Measurements from ENCODE around the gene PMEL.
"Not testable (repeated sequence)": the region's sequence is repeated elsewhere in the genome, so short reads cannot be mapped to it uniquely, and the experiment has no call there.

The PMEL gene

DNA sequence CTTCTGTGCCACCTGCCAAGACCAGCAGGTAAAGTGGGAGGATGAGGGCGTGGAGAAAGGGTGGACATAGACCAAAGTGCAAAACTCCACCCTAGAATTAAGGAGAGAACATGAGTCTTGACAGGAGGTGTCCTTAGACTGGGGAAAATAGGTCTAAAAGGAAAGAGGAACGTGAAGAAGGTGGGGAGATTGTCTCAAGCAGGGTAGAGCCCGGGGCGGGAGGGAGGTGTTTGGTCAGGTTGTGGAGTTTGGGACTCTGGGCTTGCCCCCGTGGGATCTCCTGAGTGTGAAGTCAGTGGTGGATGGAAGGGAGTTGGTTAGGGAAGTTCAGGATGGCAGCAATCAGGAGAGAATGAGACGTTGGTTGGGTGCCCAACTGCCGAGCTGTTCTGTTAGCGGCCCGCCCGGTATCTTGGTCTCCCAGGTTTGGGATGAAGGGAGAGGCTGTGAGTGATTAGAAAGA, 34.5 kb downstream of the PMEL start:
- H3K4me1 ChIP-seq: peaks cover 26% of the 10 kb centered on the region
- H3K9me3 ChIP-seq: no peaks in the 10 kb centered on the region
- no peaks in the 10 kb centered on the region; the same call in 1 of the 2 replicates for H3K36me3 ChIP-seq (replicated peaks)
- peak overlapping the region; percentile 42 for H3K4me3 ChIP-seq
- in situ Hi-C loops (cut with MboI; ENCODE audit: low sequenced_read_pairs): no loop called here
- DNase-seq (ENCODE audit: low spot score in 2 of 2): no peak
- no peaks in the 10 kb centered on the region for H3K27me3 ChIP-seq (ENCODE audit: low read depth)

DNA sequence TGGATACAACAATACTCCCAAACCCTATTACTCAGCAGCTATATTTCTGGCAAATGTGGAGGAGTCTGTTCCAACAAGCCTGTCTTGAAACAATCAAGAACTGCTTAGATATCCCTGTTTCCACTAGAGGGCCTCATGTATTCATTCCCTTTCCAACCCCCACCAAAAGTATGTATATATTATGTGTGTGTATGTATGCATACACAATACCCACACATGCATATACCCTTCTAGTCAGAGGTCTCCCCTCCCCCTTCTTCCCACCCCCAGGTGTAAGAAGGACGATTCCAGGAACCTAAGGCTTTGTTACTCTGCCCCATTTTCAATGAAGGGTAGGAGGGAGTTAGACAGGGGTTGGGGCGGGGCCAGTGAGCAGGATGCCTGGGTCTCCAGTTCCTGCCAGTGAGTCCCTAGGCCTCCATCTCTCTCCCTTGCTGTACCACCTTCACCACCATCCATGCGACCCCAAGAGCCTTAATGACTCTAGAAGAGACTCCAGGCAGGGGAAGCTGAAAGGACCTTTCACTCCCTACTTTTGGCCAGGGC, 35.0 kb downstream of the PMEL start, which contains the start of gene DGKA:
Gene DGKA, plus strand, starts transcription at position 392 of the 546 bp plus-strand sequence. CDS start 5,342 bp downstream, outside the sequence.
- DNase-seq (ENCODE audit: low spot score in 2 of 2): peak; percentile 74 to 75
- Histone ChIP-seq H3K4me3 (peak within 1 kb of the TSS; percentile 42), H3K4me1 (peaks cover 26% of the 10 kb centered on the region), H3K27me3 (ENCODE audit: low read depth) (no peaks in the 10 kb centered on the region), H3K9me3 (no peaks in the 10 kb centered on the region), H3K36me3 (replicated peaks) (no peaks in the 10 kb centered on the region; the same call in 1 of the 2 replicates)
- in situ Hi-C loops (cut with MboI; ENCODE audit: low sequenced_read_pairs): no loop called here

DNA sequence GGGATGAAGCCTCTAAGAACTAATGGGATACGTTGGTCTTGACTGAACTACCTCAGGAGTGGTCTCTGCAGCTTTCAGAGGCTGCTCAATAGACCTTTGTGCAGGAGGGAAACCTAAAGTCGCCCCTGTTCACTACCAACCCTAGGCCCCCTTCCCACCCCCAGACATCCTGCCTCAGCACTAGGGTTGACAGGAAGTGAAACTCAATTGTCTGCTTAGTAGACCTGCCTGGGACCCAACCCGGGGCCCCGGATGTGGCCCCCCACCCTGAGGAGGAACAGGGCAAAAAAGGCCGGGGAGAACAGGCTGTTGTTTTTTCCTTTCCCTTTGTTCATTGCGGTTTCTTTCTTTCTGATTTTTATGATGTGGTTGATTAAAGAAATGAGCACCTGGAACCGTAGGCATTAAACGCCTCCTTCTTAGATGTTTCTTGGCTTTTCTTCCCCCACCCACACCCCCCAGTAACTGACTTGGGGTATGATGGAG, 36.5 kb downstream of the PMEL start:
- DNase-seq (ENCODE audit: low spot score in 2 of 2): no peak
- no peak overlapping the region for H3K4me3 ChIP-seq
- H3K36me3 ChIP-seq (replicated peaks): peaks cover 3% of the 10 kb centered on the region; the same call in 1 of the 2 replicates
- peaks cover 26% of the 10 kb centered on the region for H3K4me1 ChIP-seq
- H3K9me3 ChIP-seq: no peaks in the 10 kb centered on the region
- no peaks in the 10 kb centered on the region for H3K27me3 ChIP-seq (ENCODE audit: low read depth)
- in situ Hi-C loops (cut with MboI; ENCODE audit: low sequenced_read_pairs): loop anchor here (5.0 kb wide), 2 partner anchors 112 to 192 kb away; partner anchors contain the start of genes ORMDL2 and SARNP

DNA sequence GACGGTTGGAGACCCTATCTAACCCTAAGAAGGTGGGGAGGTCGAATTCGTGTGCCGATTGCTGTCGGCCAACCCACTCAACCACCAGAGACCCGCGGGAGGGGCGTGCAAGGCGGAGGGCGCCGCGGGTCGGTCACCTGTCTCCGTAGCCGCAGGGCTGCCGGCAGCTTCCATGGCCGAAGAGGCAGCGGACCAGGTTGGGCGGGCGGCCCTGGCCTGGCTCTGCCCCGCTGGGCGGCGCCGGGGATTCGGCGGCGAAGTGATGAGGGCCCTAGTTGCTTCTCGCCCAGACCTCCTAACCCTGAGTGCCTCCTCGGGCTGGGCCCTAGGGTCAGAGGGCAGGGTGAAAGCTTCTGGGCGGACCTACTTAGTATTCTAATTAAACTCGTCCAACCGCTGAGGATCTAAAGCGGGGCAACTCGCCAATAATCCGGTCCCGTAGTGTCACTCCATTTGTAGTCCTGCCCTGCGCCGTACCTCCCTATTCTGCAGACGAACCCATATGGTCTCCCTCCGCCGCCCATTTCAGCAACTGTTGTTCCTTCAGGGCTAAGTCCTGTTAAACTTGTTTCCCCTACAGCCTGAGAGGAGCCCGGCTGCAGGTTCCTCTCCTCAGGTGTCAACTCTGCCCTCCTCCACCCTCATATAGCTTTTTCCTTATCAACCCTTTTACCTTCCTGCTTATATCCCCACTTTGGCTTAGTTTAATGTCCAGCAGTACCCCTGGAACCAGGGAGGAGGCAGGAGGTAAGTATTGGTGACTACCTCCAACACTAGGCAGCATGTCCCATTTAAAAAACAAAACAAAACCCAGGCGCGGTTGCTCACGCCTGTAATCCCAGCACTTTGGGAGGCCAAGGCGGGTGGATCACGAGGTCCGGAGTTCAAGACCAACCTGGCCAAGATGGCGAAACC, 38.0 kb downstream of the PMEL start, which contains the start of gene PYM1:
Gene PYM1, minus strand, starts transcription at position 307 of the 915 bp plus-strand sequence. Its CDS starts 133 bp downstream, at position 174.
- Histone ChIP-seq H3K4me3 (peak within 1 kb of the TSS; percentile 75), H3K27me3 (ENCODE audit: low read depth) (no peaks in the 10 kb centered on the region), H3K36me3 (replicated peaks) (peaks cover 3% of the 10 kb centered on the region; the same call in 1 of the 2 replicates), H3K4me1 (peaks cover 26% of the 10 kb centered on the region), H3K9me3 (no peaks in the 10 kb centered on the region)
- peak; percentile 81 to 89 for DNase-seq (ENCODE audit: low spot score in 2 of 2)
- in situ Hi-C loops (cut with MboI; ENCODE audit: low sequenced_read_pairs): loop anchor here (5.0 kb wide), 2 partner anchors 111 to 191 kb away; partner anchors contain the start of genes ORMDL2 and SARNP

DNA sequence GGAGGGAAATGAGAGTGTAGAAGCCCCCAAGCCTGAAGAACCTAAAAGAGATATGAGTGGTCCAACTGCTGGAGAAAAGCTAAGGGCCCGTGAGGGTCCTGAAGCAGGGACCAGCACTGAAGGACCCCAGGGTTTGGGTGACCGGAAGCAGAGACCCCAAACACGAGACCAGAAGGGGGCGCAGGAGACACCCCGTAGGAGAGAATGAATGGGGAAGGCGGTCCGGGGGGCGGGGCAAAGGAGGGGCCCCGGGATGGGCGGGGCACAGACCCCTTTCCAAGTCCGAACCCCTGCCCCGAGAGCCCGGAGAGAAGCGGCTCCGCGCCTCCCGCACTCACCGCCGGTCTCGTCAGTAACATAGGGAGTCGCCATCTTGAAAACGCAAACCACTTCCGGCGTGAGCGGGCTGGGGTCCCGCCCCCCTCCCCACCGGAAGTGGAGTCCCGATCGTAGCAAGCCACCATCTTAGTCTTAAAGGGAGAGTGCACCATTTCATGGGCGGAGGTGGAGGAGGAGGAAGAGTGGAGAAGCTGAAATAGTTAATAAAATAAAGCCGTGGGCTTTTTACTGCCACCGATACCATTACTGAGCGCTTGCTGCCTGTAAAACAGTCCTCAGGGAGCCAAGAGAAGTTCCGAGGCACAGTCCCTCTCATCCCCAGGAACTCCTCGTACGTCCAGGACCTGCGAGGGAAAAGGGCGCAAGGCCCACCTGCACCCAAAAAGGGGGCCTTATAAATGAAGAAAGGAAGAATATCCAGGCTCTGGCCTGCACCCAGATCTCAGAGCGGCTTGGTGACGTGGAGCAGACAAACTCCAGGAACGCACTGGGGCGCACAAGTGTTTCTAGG, 38.9 kb downstream of the PMEL start:
- Histone ChIP-seq H3K36me3 (replicated peaks) (peaks cover 3% of the 10 kb centered on the region), H3K27me3 (ENCODE audit: low read depth) (no peaks in the 10 kb centered on the region), H3K4me3 (peak overlapping the region; percentile 75), H3K4me1 (peaks cover 26% of the 10 kb centered on the region), H3K9me3 (no peaks in the 10 kb centered on the region)
- peak; percentile 94 to 95 for DNase-seq (ENCODE audit: low spot score in 2 of 2)
- in situ Hi-C loops (cut with MboI; ENCODE audit: low sequenced_read_pairs): loop anchor here (5.0 kb wide), 2 partner anchors 110 to 190 kb away; partner anchors contain the start of genes ORMDL2 and SARNP

DNA sequence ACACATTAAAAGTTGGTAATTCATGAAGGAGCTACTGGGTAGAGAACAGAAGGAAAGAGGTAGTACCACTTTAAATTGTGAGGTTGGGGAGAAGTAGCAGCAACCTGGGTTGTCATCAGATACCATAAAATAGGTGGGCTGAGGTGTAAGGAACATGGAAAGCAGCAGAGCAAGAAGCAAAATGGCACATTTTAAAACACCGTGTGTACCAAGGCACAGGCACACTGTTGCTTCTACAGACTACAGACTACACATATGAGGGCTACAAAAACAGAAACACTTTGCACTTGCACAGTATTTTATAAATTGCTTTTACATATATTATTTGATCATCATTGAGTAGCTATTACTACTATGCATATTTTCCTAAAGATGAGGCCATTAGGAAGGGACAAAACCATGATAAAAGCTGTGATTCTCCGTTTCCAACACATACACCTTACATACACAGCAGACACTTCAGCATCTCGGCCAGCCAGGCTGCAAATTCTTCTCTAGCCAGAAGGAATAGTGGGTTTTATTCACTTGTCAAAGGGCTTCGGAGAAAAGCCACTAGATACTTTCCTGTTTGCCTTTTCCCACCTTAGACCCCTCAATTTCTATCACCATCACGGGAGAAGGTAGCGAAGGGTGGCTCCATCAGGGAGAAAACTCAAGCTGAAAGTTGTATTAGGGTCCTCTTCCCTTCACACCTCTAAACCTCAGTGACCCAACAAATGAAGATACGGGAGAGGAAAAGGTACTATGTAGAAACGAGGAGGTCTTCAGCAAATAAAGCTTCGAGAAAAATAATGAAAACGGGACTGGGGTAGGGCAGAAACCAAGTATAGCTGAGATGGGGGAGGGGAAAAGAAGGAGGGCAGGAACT, 39.7 kb downstream of the PMEL start:
- Histone ChIP-seq H3K9me3 (no peaks in the 10 kb centered on the region), H3K36me3 (replicated peaks) (peaks cover 3% of the 10 kb centered on the region), H3K27me3 (ENCODE audit: low read depth) (no peaks in the 10 kb centered on the region), H3K4me3 (peak overlapping the region; percentile 75), H3K4me1 (peaks cover 20% of the 10 kb centered on the region)
- no peak for DNase-seq (ENCODE audit: low spot score in 2 of 2)
- in situ Hi-C loops (cut with MboI; ENCODE audit: low sequenced_read_pairs): loop anchor here (5.0 kb wide), 2 partner anchors 109 to 189 kb away; partner anchors contain the start of genes ORMDL2 and SARNP

DNA sequence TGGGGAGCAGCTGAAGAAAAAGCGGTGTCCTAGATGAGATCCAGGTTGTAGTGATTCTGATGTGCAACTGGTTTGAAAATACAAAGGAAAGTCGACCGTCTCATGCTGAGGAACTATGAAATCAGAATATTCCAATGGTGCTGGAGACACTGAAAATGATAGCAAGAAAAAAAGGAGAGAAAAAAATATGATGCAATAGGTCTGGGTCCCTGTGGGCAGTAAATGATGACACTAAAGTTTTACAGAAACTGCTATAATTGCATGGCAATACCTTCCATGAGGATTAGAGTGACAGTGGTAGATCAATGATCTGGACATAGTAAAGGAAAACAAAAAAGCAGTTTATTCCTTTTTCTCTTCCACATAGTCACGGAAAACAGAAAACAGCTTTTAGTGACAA, 40.5 kb downstream of the PMEL start:
- peak overlapping the region; percentile 75; the same call in 1 of the 2 replicates for H3K4me3 ChIP-seq
- DNase-seq (ENCODE audit: low spot score in 2 of 2): no peak

DNA sequence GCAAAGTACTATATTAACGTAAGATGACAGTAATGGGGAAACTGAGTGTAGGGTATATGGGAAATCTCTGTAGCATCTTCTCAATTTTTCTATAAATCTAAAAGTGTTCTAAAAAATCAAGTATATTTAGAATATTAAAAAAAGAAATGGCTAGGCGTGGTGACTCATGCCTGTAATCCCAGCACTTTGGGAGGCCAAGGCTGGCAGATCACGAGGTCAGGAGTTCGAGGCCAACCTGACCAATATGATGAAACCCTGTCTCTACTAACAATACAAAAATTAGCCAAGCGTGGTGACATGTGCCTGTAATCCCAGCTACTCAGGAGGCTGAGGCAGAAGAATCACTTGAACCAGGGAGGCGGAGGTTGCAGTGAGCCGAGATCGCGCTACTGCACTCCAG, 42.2 kb downstream of the PMEL start:
- H3K36me3 ChIP-seq (replicated peaks); H3K4me3 ChIP-seq; H3K9me3 ChIP-seq; H3K27me3 ChIP-seq (ENCODE audit: low read depth); H3K4me1 ChIP-seq; in situ Hi-C loops (cut with MboI; ENCODE audit: low sequenced_read_pairs); DNase-seq (ENCODE audit: low spot score in 2 of 2): not testable (repeated sequence)

More for the DNA sequence above, 40.5 kb downstream of the PMEL start:
- in situ Hi-C loops (cut with MboI; ENCODE audit: low sequenced_read_pairs): loop anchor here (5.0 kb wide), 2 partner anchors 108 to 188 kb away; partner anchors contain the start of genes ORMDL2 and SARNP
- Histone ChIP-seq H3K4me1 (peaks cover 13% of the 10 kb centered on the region), H3K36me3 (replicated peaks) (peaks cover 3% of the 10 kb centered on the region), H3K27me3 (ENCODE audit: low read depth) (no peaks in the 10 kb centered on the region), H3K9me3 (no peaks in the 10 kb centered on the region)

DNA sequence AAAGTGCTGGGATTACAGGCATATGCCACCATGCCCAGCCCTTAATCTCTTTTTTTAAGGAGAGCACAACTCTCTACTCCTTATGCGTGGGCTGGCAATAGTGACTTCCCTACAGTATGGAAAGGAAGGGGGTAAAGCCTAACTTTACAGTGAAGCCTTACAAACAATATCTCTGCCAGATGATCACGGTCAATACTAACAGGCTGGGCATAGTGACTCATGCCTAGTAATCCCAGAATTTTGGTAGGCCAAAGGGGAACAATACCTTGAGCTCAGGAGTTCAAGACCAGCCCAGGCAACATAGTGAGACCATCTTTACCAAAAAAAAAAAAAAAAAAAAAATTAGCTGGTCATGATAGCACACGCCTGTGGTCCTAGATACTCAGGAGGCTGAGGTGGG, 43.7 kb downstream of the PMEL start:
- no peaks in the 10 kb centered on the region for H3K27me3 ChIP-seq (ENCODE audit: low read depth)
- in situ Hi-C loops (cut with MboI; ENCODE audit: low sequenced_read_pairs): no loop called here
- H3K4me3 ChIP-seq: no peak overlapping the region
- H3K4me1 ChIP-seq: no peaks in the 10 kb centered on the region; the same call in 1 of the 2 replicates
- H3K9me3 ChIP-seq: no peaks in the 10 kb centered on the region
- peaks cover 3% of the 10 kb centered on the region for H3K36me3 ChIP-seq (replicated peaks)
- no peak for DNase-seq (ENCODE audit: low spot score in 2 of 2)

DNA sequence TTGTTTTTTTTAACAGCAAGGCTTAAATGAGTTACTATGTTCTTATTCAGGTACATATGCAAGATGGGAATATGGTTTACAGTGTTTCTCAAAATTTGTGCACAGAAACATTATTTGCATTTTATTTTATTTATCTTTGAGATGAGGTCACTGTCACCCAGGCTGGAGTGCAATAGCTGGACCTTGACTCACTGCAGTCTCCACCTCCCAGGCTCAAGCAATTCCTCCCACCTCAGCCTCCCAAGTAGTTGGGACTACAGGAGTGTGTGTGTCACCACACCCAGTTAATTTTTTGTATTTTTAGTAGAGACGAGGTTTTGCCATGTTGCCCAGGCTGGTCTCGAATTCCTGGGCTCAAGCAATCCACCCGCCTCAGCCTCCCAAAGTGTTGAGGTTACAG, 46.8 kb downstream of the PMEL start:
- DNase-seq (ENCODE audit: low spot score in 2 of 2); H3K9me3 ChIP-seq; H3K4me3 ChIP-seq; H3K4me1 ChIP-seq; H3K36me3 ChIP-seq (replicated peaks); H3K27me3 ChIP-seq (ENCODE audit: low read depth); in situ Hi-C loops (cut with MboI; ENCODE audit: low sequenced_read_pairs): not testable (repeated sequence)

DNA sequence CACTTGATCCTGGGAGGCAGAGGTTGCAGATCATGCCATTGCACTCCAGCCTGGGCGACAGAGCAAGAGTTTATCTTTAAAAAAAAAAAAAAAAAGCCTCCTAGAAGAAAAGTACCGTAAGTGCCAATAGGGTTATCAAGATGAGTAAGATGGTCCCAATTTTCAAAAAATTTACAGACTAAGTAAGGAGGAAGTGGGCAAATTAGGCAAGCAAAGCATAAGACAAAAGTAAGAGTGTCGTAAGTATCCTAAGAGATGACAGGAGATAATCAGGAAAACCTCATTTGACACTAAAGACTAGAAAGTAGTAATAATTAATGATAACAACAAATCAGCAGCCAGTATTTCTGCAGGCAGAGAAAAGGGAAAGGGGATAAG, 50.4 kb downstream of the PMEL start:
- in situ Hi-C loops (cut with MboI; ENCODE audit: low sequenced_read_pairs): no loop called here
- Histone ChIP-seq H3K4me3 (no peak overlapping the region), H3K27me3 (ENCODE audit: low read depth) (no peaks in the 10 kb centered on the region), H3K9me3 (no peaks in the 10 kb centered on the region), H3K36me3 (replicated peaks) (peaks cover 9% of the 10 kb centered on the region), H3K4me1 (no peaks in the 10 kb centered on the region)
- DNase-seq (ENCODE audit: low spot score in 2 of 2): no peak

DNA sequence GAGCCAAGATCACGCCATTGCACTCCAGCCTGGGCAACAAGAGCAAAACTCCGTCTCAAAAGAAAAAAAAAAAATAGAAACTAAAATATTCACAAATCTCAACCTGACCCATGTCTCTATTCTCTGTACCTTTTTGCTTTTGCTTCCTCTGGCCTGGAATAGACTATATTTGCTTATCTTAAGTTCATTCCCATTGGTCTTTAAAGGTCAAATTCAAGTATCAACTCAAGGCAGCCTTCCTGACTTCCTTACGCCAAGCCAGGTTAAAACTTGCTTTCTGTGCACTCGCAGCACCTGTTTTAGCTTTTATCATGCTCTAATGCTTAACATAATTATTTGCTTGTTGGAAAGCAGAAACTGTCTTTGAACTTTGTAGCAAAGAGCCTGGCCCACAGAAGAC, 52.9 kb downstream of the PMEL start:
- H3K27me3 ChIP-seq (ENCODE audit: low read depth): no peaks in the 10 kb centered on the region
- H3K4me1 ChIP-seq: peaks cover 16% of the 10 kb centered on the region
- H3K36me3 ChIP-seq (replicated peaks): peaks cover 9% of the 10 kb centered on the region
- DNase-seq (ENCODE audit: low spot score in 2 of 2): no peak
- no peak overlapping the region for H3K4me3 ChIP-seq
- in situ Hi-C loops (cut with MboI; ENCODE audit: low sequenced_read_pairs): no loop called here
- H3K9me3 ChIP-seq: no peaks in the 10 kb centered on the region
